ENCODE measurements around the gene ANKS4B. TPM values are rescaled to one million over a fixed set of nuclear protein-coding genes. Genes with fewer than 3 reads are reported as not detected.
"Not testable (repeated sequence)": the region's sequence is repeated elsewhere in the genome, so short reads cannot be mapped to it uniquely, and the experiment has no call there.

The ANKS4B gene
- total RNA-seq, 1 experiment from 2014 or later, result not detected

DNA sequence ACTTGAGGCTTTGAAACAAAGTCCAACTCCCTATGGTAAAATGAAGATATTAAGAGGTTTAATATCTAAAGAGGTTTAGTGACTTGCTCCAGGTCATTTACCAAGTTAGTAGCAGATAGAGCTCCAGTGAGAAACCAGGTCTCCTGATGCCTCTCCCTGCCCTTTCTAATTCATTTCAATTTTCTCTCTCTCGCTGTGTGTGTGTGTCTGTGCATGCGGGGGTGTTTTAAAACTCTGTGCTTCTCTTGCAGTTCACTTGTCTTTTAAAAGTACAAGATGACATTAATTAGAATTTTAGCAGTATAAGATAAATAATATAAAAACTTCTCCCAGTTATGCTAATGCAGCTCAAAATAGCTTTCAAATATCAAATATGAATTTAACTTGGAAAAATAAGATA is 13.9 kb upstream of the ANKS4B start:
- no peak for DNase-seq (ENCODE audit: low read depth)

GRCh38 chr16:21222495-21223337 is 10.8 kb upstream of the ANKS4B start:
- DNase-seq (ENCODE audit: low read depth), result no peak

DNA sequence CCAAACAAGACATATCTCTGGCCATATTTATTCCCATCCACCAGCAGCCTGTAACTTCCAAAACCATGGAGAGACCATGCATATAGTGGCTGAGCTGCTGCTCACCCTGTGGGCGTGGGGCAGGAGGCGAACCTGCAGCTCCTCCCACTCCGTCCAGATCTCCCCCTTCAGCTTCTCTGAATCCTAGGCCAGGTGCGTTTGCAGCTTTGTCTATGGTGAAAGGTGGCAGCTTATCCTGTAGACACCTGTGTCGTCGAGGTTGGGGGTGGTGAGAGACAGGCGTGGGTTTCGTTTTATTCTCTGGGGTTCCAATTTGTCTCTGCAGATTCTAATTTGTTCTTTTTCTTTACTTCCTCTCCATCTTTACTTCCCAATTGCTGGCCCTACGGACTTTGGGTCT is 9.7 kb upstream of the ANKS4B start:
- DNase-seq (ENCODE audit: low read depth), result no peak

DNA sequence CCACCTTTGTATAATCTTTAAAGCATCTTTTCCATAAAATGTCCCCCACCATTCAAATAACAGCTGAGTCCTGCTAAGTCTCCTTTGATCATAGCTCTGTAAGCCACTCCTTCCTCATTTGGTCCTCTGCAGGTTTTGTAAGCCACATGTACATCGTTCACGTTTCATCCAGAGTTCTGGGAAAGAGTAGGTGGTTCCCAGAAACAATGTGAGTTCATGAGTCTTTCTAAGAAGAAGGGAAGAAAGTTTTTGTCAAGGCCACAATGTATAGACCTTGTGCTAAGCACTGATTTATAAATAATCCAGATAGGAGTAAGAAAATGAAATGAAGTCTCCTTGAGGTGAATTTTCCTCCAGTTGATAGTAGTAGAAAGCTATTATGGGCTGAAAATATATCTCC is 8.7 kb upstream of the ANKS4B start:
- no peak for DNase-seq (ENCODE audit: low read depth)

DNA sequence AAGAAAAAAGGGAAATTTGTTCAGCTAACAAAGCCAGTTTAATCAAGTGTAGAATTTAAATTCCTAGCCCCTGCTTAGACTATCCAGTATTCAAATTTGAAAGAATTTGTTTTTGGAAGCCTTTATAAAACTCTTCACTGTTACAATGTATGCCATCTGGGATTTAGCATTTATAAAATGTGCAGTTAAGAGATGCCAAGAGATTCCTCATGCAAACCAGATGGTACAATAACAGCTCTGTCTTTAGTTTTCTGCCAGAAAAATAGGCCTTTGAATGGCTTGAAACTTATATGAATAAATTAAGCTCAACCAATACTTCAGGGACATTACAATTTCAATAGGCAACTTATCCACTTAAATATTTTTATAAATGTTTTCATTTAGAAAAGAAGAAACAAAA is 6.8 kb upstream of the ANKS4B start:
- no peak for DNase-seq (ENCODE audit: low read depth)

DNA sequence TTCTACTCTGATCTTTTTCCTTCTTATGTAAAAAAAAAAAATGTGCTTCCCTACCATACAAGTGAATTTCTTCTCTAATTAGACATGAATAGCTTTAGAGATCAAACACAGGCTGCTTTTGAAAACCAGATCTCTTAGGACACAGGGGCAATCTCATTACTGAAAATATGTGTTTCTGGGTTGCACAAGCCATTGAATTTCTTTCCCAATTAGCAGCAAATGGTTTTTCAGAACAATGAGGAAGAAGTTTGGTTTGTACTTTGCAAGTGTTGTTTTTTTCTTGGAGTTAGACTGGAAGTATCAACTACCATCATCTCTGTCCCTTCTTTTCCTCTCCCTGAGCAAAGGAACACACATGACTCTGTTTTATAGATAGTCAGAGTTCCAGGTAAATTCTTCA is 5.6 kb upstream of the ANKS4B start:
- DNase-seq (ENCODE audit: low read depth), result no peak

- no peak for DNase-seq (ENCODE audit: low read depth)
Observed at GRCh38 chr16:21228361-21228872, 5.1 kb upstream of the ANKS4B start.

DNA sequence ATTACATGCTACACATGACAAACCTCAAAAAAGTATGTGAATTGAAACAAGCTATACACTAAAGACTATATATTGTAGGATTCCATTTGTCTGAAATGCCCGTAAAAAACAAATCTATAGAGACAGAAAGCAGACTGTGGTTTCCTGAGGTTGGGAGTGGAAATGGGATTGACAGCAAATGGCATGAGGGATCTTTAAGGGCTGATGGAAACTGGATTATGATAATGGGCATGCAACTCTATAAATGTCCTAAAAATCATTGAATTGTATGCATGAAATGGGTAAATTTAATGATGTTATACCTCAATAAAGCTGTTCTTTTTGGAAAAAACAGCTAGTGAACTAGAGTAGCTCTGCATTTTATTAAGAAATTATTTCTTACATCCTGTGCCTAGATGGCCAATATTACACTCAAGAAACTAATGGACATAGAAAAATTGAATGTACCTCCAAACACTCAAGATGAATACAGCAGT is 416 bp upstream of the ANKS4B start:
- no peak for DNase-seq (ENCODE audit: low read depth)

GRCh38 chr16:21235199-21235585 is 1.7 kb downstream of the ANKS4B start:
- DNase-seq (ENCODE audit: low read depth), result no peak

DNA sequence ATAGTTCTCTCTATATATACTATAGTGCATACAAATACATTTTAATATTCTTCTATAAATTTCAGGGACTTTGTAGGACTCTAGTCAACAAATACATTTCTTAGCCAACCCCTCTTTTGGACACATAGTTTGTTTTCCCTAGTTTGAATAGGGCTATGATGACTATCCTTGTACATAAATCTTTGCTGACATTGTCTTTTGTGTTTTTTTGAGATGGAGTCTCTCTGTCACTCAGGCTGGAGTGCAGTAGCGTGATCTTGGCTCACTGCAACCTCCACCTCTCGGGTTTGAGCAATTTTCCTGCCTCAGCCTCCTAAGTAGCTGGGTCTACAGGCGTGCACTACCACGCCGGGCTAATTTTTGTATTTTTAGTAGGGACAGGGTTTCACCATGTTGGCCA is 3.3 kb downstream of the ANKS4B start:
- no peak for DNase-seq (ENCODE audit: low read depth)

DNA sequence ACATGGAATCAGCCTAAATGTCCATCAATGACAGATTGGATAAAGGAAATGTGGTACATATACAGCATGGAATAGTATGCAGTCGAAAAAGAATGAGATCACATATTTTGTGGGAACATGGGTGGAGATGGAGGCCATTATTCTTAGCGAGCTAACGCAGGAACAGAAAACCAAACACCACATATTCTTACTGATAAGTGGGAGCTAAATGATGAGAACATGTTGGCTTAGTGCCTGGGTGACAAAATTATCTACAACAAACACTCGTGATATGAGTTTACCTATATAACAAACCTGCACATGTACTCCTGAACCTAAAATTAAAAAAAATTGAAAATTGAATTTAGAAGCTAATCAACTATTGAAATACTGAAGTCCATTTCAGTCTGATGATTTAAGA is 6.1 kb downstream of the ANKS4B start:
- no peak for DNase-seq (ENCODE audit: low read depth)

- no peak for DNase-seq (ENCODE audit: low read depth)
Observed at GRCh38 chr16:21242756-21243155, 9.3 kb downstream of the ANKS4B start.

- DNase-seq (ENCODE audit: low read depth), result no peak
Observed at GRCh38 chr16:21244518-21245215, 11.2 kb downstream of the ANKS4B start.

- DNase-seq (ENCODE audit: low read depth), result not testable (repeated sequence)
Observed at GRCh38 chr16:21248179-21248578, 14.7 kb downstream of the ANKS4B start.

GRCh38 chr16:21250072-21250923 is 16.8 kb downstream of the ANKS4B start:
- DNase-seq (ENCODE audit: low read depth), result no peak

DNA sequence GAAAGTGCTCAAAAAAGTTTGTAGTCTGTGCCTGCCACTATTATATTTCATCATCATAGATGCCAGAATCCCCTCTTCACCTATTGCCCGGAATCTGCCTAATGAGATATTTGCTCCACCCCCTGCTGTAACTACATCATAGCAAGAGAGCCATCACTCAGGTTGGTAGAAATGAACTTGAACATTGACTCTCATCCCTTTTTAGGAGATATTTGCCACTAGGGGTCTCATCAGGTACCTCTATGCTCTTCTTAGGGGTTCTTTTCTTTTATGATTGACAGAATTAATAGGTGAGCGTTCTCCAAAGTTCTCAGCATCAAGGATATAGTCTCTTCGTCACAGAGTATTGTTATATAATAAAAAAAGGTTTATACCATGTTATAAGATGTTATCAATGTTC is 20.0 kb downstream of the ANKS4B start:
- no peak for DNase-seq (ENCODE audit: low read depth)

GRCh38 chr16:21256636-21257035 is 23.1 kb downstream of the ANKS4B start:
- DNase-seq (ENCODE audit: low read depth), result no peak

DNA sequence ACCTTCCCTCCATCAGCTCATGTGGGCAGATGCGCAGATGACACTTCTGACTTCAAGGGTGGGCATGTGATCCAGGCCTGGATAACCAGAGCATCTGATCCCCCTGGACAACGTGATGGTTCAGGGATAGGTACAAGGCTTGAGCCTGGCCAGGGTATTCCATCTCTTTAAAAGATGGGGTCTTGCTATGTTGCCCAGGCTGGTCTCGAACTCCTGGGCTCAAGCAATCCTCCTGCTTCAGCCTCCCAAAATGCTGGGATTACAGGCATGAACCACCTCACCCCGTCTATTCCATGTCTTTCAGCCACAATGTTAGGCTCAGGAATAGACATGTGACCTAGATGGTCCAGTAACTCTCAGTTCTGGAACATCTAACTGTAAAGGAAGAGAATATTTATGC is 23.8 kb downstream of the ANKS4B start:
- no peak for DNase-seq (ENCODE audit: low read depth)

- peak; percentile 89 for DNase-seq (ENCODE audit: low read depth)
Observed at GRCh38 chr16:21260870-21261791, 27.6 kb downstream of the ANKS4B start.

DNA sequence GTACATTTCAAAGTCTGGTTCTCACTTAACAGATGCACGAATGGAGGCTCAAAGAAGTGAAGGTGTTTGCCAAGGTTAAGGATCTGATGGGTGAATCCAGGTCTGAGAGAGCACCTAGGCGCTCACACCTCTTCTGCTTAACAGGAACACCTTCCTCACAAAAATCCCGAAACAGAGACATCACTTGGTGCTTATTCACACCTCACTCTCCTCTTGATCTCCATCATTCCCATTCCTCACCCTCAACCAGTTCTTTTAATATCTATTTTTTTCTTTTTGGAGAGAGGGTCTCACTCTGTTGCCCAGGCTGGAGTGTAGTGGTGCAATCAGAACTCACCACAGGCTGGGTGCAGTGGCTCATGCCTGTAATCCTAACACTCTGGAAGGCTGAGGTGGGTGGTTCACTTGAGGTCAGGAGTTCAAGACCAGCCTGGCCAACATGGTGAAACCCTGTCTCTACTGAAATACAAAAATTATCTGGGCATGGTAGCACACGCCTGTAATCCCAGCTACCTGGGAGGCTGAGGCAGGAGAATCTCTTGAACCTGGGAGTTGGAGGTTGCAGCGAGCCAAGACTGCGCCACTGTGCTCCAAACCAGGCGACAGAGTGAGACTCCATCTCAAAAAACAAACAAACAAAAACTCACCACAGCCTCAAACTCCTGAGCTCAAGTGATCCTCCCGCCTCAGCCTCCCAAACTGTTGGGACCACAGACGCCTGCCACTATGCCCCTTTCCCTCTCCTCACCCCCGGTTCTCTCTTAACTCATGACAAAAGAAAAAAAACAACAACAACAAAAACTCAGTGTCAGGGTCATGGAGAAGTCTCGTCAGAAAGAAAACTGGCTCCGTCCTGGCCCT is 29.5 kb downstream of the ANKS4B start:
- DNase-seq (ENCODE audit: low read depth), result no peak

Measured in Daoy (cell line).